Measurements from ENCODE around the gene PAPSS1.

DNA sequence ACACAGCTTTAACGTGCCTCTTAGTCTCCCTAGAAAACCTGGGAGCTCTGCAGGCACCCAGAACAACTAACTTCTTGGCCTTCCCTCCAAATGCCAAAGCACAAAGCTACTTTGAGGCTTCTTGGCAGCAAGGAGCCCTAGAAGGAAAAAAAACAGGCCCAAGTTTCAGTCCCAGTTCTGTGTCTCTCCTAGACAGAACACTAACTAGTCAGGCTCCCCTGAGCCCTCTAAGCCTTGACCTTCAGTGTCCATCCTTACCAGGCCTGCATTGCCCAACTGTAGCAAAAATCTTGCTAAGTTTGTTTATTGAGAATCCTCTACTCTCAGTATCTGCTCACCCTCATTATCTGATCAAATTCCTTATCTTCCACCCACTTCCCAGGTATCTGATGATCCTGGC lies 79.2 kb downstream of the PAPSS1 start:
- TF ChIP-seq CTCF (IDR thresholded peaks at IDR 0.05; ENCODE audit: low read depth, low read length, poor library complexity, severe bottlenecking) = no peak
- TF ChIP-seq EZH2phosphoT487 (IDR thresholded peaks at IDR 0.05; ENCODE audit: borderline replicate concordance, low read length) = no peak

Data from DOHH2 (cell line).